Liver (tissue), 9 donors: ENCODE results near the gene TMPRSS6. TPM values are rescaled to one million over a fixed set of nuclear protein-coding genes. Genes with fewer than 3 reads are reported as not detected.

Experiments used
- DNase-seq: peaks from one replicate; pipeline ENCODE4 v3.0.0-alpha.2; 2017; ENCODE audit warnings: low spot score
- H3K27ac ChIP-seq, 2 donors: one replicate each; pipeline ENCODE4 v1.7.0; 2013; ENCODE audit warnings: inconsistent platforms in 2 of 2, low read length in 2 of 2, control low read depth in 1 of 2, low read depth in 1 of 2, mild to moderate bottlenecking in 1 of 2
- H3K27me3 ChIP-seq, 4 donors: one replicate each; pipeline versions ENCODE4 v1.6.1 to v1.7.0; 2013; ENCODE audit warnings: low read length in 3 of 4, inconsistent platforms in 1 of 4, mild to moderate bottlenecking in 1 of 4, moderate library complexity in 1 of 4; ENCODE audit not compliant: control insufficient read depth in 4 of 4, insufficient read depth in 4 of 4
- H3K36me3 ChIP-seq, 4 donors: one replicate each; pipeline versions ENCODE4 v1.6.1 to v1.7.0; 2013; ENCODE audit warnings: low read length in 3 of 4, mild to moderate bottlenecking in 3 of 4, low read depth in 1 of 4, moderate library complexity in 1 of 4; ENCODE audit not compliant: control insufficient read depth in 4 of 4, insufficient read depth in 3 of 4
- H3K4me1 ChIP-seq, 4 donors: one replicate each; pipeline versions ENCODE4 v1.6.1 to v1.7.0; 2013; ENCODE audit warnings: low read length in 3 of 4, mild to moderate bottlenecking in 3 of 4, moderate library complexity in 1 of 4; ENCODE audit not compliant: control insufficient read depth in 4 of 4, insufficient read depth in 4 of 4
- H3K4me3 ChIP-seq, 3 donors: one replicate each; pipeline versions ENCODE4 v1.6.1 to v1.7.0; 2013; ENCODE audit warnings: low read length in 3 of 3, control low read depth in 1 of 3, low read depth in 1 of 3, mild to moderate bottlenecking in 1 of 3
- H3K9ac ChIP-seq, 2 donors: one replicate each; pipeline ENCODE4 v1.7.0; 2013; ENCODE audit warnings: low read length in 2 of 2, mild to moderate bottlenecking in 2 of 2, moderate library complexity in 2 of 2, control low read depth in 1 of 2, low read depth in 1 of 2
- H3K9me3 ChIP-seq, 4 donors: one replicate each; pipeline versions ENCODE4 v1.6.1 to v1.7.0; 2013; ENCODE audit warnings: low read length in 3 of 4; ENCODE audit not compliant: control insufficient read depth in 4 of 4
- ATF3 ChIP-seq: IDR thresholded peaks from 2 replicates; pipeline ENCODE4 v1.6.1; 2016; ENCODE audit warnings: antibody characterized with exemption
- CTCF ChIP-seq: fragments of 150-350 bp; IDR thresholded peaks from 2 replicates; pipeline ENCODE4 v1.5.1; 2017; ENCODE audit warnings: improper control_type of control experiment, low read depth, low read length; ENCODE audit not compliant: missing input control
- EGR1 ChIP-seq, 2 donors: IDR thresholded peaks; 2 replicates each; pipeline ENCODE4 v1.6.1; 2016 to 2018; ENCODE audit warnings: antibody characterized with exemption in 2 of 2, low read depth in 2 of 2
- FOXA1 ChIP-seq: IDR thresholded peaks from 2 replicates; pipeline ENCODE4 v1.6.1; 2016; ENCODE audit warnings: antibody characterized with exemption
- GABPA ChIP-seq, 2 donors: IDR thresholded peaks in 1 of 2; conservative IDR thresholded peaks in 1 of 2; 2 replicates each; pipeline ENCODE4 v1.6.1; 2016; ENCODE audit warnings: antibody characterized with exemption in 2 of 2, mild to moderate bottlenecking in 1 of 2, moderate library complexity in 1 of 2
- HNF4G ChIP-seq: IDR thresholded peaks from 2 replicates; pipeline ENCODE4 v1.6.1; 2016; ENCODE audit warnings: antibody characterized with exemption
- NR2F2 ChIP-seq: IDR thresholded peaks from 2 replicates; pipeline ENCODE4 v1.6.1; 2016; ENCODE audit warnings: antibody characterized with exemption
- RAD21 ChIP-seq, 2 donors: IDR thresholded peaks; 2 replicates each; pipeline ENCODE4 v1.6.1; 2016; ENCODE audit warnings: antibody characterized with exemption in 2 of 2, mild to moderate bottlenecking in 2 of 2
- RXRA ChIP-seq, 2 donors: IDR thresholded peaks; 2 replicates each; pipeline ENCODE4 v1.6.1; 2017 to 2018; ENCODE audit warnings: antibody characterized with exemption in 2 of 2, mild to moderate bottlenecking in 1 of 2
- SP1 ChIP-seq: IDR thresholded peaks from 2 replicates; pipeline ENCODE4 v1.6.1; 2018; ENCODE audit warnings: antibody characterized with exemption, mild to moderate bottlenecking
- TAF1 ChIP-seq: conservative IDR thresholded peaks from 2 replicates; pipeline ENCODE4 v1.6.1; 2016; ENCODE audit warnings: antibody characterized with exemption, mild to moderate bottlenecking
- YY1 ChIP-seq: IDR thresholded peaks from 2 replicates; pipeline ENCODE4 v1.6.1; 2016; ENCODE audit warnings: antibody characterized with exemption, mild to moderate bottlenecking
- WGBS: extraction: QIAGEN DNeasy Blood & Tissue Kit; methylation state at CpG from one replicate; pipeline ENCODE4 v1.1.7; 2013; 5-methylcytosine and 5-hydroxymethylcytosine counted together
- polyA plus RNA-seq, 2 donors: library from polyadenylated mRNA; stranded (reverse) in 1 of 2; unstranded in 1 of 2; fragments of 200-250 nt in 1 of 2; fragments of >200 nt in 1 of 2; fragmentation: Nextera tagmentation in 1 of 2; extraction: Ambion mirVana in 1 of 2; gene quantifications; one replicate each; pipeline versions ENCODE4 v1.2.1 to v1.2.3, GENCODE V29; 2013 to 2015
- total RNA-seq, 2 donors: library from RNA; depleted of rRNA; stranded (reverse); fragments of >200 nt; gene quantifications; one replicate each; pipeline ENCODE4 v1.2.3, GENCODE V29; 2014
- TF ChIP-seq, protein P1 (sequence below): IDR thresholded peaks from 2 replicates; pipeline ENCODE4 v1.6.1; 2016; ENCODE audit warnings: antibody characterized with exemption, mild to moderate bottlenecking
- donor health status: healthy.
- donor health status: healthy.
- donor health status: healthy.
- donor health status: healthy.
- donor health status: healthy.

Gene TMPRSS6
- total and polyA plus RNA-seq, 4 donors: 12.6 to 47.1 (median 39.9) TPM

DNA sequence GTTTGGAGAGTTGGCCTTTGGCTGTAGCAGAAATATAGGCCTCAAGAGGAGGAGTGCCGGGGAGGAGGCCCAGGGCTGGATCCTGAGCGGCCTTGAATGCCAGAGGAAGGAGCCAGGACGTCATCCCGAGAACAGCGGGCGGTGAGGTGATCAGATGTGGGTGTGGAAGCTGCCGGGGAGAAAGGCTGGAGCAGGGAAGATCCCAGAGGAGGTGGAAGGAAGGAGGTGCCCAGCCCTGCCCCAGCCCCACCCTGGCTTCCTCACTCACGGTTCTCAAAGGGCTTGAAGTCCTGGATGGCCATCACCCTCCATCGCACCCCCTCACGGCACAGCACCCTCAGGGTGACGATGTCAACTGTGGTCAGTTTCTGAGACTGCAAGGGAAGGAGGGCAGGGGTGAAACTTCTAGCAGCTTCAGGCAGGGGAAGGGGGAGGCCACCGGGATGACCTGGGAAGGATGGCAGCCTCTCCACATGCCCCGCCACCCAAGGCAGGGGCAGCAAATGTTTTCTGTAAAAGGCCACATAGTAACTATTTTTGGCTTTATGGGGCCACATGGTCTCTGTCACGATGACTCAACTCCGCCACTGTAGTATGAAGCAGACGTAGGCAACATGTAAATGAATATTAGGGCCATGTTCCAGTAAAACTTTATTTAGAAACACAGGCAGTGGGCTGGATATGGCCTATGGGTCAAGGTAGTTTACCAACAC is 29.5 kb upstream of the TMPRSS6 start:
- H3K4me3 ChIP-seq: no peak overlapping the region
- no peak overlapping the region for H3K27ac ChIP-seq
- no peak for TF ChIP-seq ATF3
- TF ChIP-seq NR2F2: no peak
- no peaks in the 10 kb centered on the region for H3K36me3 ChIP-seq
- WGBS: 76% methylated on average over 16 of the region's 16 CpGs
- no peaks in the 10 kb centered on the region for H3K4me1 ChIP-seq
- DNase-seq: no peak
- no peaks in the 10 kb centered on the region for H3K27me3 ChIP-seq
- H3K9me3 ChIP-seq: no peaks in the 10 kb centered on the region
- no peak overlapping the region for H3K9ac ChIP-seq

DNA sequence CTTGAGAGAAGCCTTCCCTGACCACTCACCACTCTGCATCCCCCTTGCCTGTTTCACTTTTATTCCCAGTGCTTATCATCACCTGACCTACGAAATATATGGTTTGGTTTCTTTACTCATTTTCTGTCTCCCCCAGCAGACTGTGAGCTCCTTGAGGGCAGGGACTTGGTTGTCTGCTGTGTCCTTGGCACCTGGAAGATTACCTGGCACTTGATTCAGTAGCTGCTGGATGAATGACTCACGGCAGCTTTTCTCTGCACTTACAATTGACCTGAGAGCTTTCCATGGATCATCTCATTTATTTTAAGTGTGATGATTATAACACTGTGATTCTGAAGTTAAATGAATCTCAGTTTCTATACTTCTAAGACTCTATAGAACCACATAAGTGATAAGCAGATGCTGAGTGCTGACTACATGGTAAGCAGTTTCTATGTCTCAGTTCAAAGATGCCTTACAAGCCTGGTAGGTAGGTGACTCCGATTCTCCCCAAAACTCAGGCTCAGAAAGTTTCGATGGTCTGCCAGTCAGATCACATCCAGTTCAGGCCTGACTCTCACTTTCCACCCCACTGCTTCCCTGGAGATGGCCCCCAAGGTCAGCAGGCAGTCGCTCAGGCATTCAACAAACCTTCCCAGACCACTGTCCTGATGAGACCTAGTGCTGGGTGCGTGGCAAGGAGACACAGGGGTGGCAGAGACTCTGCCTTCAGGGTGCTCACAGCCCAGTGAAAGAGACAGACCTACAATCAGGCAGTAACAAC is 28.6 kb upstream of the TMPRSS6 start:
- Histone ChIP-seq H3K9ac (no peak overlapping the region), H3K27me3 (no peaks in the 10 kb centered on the region), H3K4me1 (no peaks in the 10 kb centered on the region), H3K4me3 (no peak overlapping the region), H3K27ac (no peak overlapping the region), H3K36me3 (no peaks in the 10 kb centered on the region), H3K9me3 (no peaks in the 10 kb centered on the region)
- no peak for TF ChIP-seq GABPA (IDR thresholded peaks at IDR 0.05 in 1 of 2, conservative IDR thresholded peaks at IDR 0.05 in 1 of 2)
- TF ChIP-seq FOXA1: no peak
- TF ChIP-seq RAD21 (IDR thresholded peaks at IDR 0.05): no peak
- no peak for TF ChIP-seq CTCF
- TF ChIP-seq SP1: no peak
- TF ChIP-seq YY1: no peak
- 92% methylated on average over 6 of the region's 6 CpGs for WGBS
- DNase-seq: no peak

DNA sequence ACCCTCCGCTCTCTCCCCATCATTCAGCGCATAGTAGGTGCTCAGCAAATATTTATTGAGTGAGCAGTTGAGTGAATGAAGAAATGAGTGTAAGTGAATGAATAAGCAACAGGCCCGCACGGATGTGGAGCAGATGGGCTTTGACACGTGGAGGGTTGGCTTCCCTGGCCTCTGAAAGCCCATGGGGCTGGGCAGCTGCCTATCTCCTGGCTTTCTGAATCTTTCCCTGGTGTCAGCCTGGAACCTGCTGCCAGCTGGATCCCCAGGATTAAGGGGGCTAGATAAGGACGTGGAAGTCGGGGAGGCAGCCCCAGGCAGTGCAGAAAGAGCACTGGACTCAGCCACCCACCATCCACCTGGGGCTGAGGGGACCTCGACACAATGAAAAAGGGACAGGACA is 27.6 kb upstream of the TMPRSS6 start:
- no peak overlapping the region for H3K4me3 ChIP-seq
- H3K36me3 ChIP-seq: no peaks in the 10 kb centered on the region
- H3K9me3 ChIP-seq: no peaks in the 10 kb centered on the region
- no peak for TF ChIP-seq TAF1
- no peak for TF ChIP-seq SP1
- no peak for TF ChIP-seq RXRA (IDR thresholded peaks at IDR 0.05)
- no peak for TF ChIP-seq NR2F2
- TF ChIP-seq CTCF: no peak
- TF ChIP-seq EGR1 (IDR thresholded peaks at IDR 0.05; ENCODE audit: low read depth in 2 of 2): no peak
- TF ChIP-seq HNF4G: no peak
- TF ChIP-seq, protein P1, sequence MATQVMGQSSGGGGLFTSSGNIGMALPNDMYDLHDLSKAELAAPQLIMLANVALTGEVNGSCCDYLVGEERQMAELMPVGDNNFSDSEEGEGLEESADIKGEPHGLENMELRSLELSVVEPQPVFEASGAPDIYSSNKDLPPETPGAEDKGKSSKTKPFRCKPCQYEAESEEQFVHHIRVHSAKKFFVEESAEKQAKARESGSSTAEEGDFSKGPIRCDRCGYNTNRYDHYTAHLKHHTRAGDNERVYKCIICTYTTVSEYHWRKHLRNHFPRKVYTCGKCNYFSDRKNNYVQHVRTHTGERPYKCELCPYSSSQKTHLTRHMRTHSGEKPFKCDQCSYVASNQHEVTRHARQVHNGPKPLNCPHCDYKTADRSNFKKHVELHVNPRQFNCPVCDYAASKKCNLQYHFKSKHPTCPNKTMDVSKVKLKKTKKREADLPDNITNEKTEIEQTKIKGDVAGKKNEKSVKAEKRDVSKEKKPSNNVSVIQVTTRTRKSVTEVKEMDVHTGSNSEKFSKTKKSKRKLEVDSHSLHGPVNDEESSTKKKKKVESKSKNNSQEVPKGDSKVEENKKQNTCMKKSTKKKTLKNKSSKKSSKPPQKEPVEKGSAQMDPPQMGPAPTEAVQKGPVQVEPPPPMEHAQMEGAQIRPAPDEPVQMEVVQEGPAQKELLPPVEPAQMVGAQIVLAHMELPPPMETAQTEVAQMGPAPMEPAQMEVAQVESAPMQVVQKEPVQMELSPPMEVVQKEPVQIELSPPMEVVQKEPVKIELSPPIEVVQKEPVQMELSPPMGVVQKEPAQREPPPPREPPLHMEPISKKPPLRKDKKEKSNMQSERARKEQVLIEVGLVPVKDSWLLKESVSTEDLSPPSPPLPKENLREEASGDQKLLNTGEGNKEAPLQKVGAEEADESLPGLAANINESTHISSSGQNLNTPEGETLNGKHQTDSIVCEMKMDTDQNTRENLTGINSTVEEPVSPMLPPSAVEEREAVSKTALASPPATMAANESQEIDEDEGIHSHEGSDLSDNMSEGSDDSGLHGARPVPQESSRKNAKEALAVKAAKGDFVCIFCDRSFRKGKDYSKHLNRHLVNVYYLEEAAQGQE: no peak
- TF ChIP-seq RAD21 (IDR thresholded peaks at IDR 0.05): no peak
- no peak for TF ChIP-seq GABPA (IDR thresholded peaks at IDR 0.05 in 1 of 2, conservative IDR thresholded peaks at IDR 0.05 in 1 of 2)
- no peak for TF ChIP-seq YY1
- H3K9ac ChIP-seq: no peak overlapping the region
- H3K27me3 ChIP-seq: no peaks in the 10 kb centered on the region
- 89% methylated on average over 8 of the region's 8 CpGs for WGBS
- H3K27ac ChIP-seq: no peak overlapping the region
- H3K4me1 ChIP-seq: no peaks in the 10 kb centered on the region
- no peak for DNase-seq
